CD4-positive, alpha-beta T cell treated with Interleukin-6 at 100 ng/mL for 8 hours (primary cell): ENCODE measurements around the gene RGS1.

Source experiments
- DNase-seq: peaks from one replicate; pipeline ENCODE4 v3.0.0-alpha.2; 2020; ENCODE audit warnings: mixed read lengths, low spot score

RGS1 gene

GRCh38 chr1:192581131-192581927, 5.8 kb downstream of the RGS1 start:
- DNase-seq: no peak

- DNase-seq: no peak
Measured at GRCh38 chr1:192584866-192585265, 9.3 kb downstream of the RGS1 start.

GRCh38 chr1:192587386-192588266, 12.1 kb downstream of the RGS1 start:
- DNase-seq: no peak

- no peak for DNase-seq
Measured at GRCh38 chr1:192588546-192588945, 13.0 kb downstream of the RGS1 start.

GRCh38 chr1:192589813-192590212, 14.2 kb downstream of the RGS1 start:
- no peak for DNase-seq

GRCh38 chr1:192592517-192592916, 16.9 kb downstream of the RGS1 start:
- no peak for DNase-seq

GRCh38 chr1:192592981-192593708, 17.6 kb downstream of the RGS1 start:
- DNase-seq: no peak

- no peak for DNase-seq
Measured at GRCh38 chr1:192595299-192595698, 19.7 kb downstream of the RGS1 start.

GRCh38 chr1:192598589-192598988, 23.0 kb downstream of the RGS1 start:
- DNase-seq: no peak

- no peak for DNase-seq
Measured at GRCh38 chr1:192600275-192600674, 24.7 kb downstream of the RGS1 start.

- DNase-seq: no peak
Measured at GRCh38 chr1:192601143-192601542, 25.6 kb downstream of the RGS1 start.

GRCh38 chr1:192601567-192601966, 26.0 kb downstream of the RGS1 start:
- DNase-seq: no peak

- DNase-seq: no peak
Measured at GRCh38 chr1:192602757-192603156, 27.2 kb downstream of the RGS1 start.

GRCh38 chr1:192603218-192603787, 27.7 kb downstream of the RGS1 start:
- DNase-seq: no peak

GRCh38 chr1:192604979-192605620, 29.5 kb downstream of the RGS1 start:
- DNase-seq: no peak

- DNase-seq: no peak
Measured at GRCh38 chr1:192608671-192609070, 33.1 kb downstream of the RGS1 start.

- DNase-seq: peak; percentile 59
Measured at GRCh38 chr1:192609110-192610079, 33.8 kb downstream of the RGS1 start.

- peak; percentile 17 for DNase-seq
Measured at GRCh38 chr1:192610112-192610889, 34.7 kb downstream of the RGS1 start.

GRCh38 chr1:192615055-192615454, 39.5 kb downstream of the RGS1 start:
- no peak for DNase-seq
